ENCODE results near the gene SSNA1.

GRCh38 chr9:137160054-137160425 is 28.4 kb upstream of the SSNA1 start:
- TF ChIP-seq CTCF (IDR thresholded peaks at IDR 0.05) (no peak), POLR2A (IDR thresholded peaks at IDR 0.05) (no peak)

All from lower leg skin (tissue), 3 donors.